ENCODE measurements around the gene HSPB2.
A peak's percentile ranks its signal among the peaks of the same experiment; 100 is the strongest.

The HSPB2 gene

GRCh38 chr11:111938687-111939160, 26.2 kb downstream of the HSPB2 start:
- DNase-seq (ENCODE audit: low spot score) = peak; percentile 30

GRCh38 chr11:111939836-111940604, 27.5 kb downstream of the HSPB2 start:
- DNase-seq (ENCODE audit: low spot score) = no peak

DNA sequence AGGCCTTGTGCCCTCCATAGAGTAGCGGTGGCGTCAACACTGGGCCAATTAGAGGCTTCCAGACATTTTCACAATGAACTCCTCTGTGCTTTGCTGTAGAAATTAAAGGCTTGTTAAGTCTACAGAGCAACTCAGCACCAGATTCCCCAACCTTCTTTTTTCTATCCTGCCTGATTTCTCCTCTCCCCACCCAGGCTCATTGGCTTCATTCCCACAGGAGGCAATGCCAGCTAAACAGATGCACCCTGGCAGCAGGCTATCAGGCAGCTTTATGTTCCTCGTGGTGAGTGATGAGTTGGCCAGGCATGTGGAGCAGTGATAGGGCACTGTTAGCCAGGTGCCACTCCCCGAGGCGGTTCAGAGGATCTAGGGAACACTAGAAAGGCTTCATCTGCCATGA, 29.4 kb downstream of the HSPB2 start:
- no peak for DNase-seq (ENCODE audit: low spot score)

DNA sequence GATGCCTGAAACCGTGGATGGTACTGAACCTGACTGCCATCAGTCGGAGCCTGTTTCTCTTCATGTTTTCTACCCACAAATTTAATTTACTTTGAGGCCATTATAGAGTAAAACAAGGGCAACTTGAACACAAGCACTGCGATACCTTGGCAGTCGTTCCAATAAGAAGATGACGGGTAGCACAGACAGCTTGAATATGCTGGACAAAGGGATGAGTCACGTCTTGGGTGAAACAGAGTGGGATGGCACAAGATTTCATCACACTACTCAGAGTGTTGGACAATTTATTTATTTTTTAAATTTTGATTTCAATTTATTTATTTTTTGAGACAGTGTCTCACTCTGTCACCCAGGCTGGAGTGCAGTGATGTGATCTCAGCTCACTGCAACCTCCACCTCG, 30.3 kb downstream of the HSPB2 start:
- DNase-seq (ENCODE audit: low spot score) = no peak

DNA sequence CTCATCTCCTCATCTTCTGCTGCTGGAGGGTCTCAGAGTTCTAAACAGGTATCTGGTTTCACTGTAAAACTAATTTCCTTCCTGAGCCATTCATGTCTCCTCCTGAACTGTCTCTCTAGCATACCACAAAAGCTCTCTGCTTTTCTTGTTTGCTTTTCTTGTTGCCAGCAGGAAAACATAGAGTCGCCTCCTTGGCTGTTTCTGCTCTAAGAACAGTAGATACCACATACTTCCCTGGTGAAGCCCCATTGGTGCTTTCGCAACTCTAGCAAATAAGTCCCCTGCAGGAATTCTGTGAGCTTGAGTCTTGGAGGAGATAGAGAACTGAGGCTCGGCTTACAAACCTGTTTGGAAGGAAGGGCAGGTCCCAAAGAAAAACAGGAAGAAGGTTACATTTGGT, 31.6 kb downstream of the HSPB2 start:
- no peak for DNase-seq (ENCODE audit: low spot score)

- DNase-seq (ENCODE audit: low spot score) = no peak
These were observed 32.1 kb downstream of the HSPB2 start for GRCh38 chr11:111944651-111945051.

DNA sequence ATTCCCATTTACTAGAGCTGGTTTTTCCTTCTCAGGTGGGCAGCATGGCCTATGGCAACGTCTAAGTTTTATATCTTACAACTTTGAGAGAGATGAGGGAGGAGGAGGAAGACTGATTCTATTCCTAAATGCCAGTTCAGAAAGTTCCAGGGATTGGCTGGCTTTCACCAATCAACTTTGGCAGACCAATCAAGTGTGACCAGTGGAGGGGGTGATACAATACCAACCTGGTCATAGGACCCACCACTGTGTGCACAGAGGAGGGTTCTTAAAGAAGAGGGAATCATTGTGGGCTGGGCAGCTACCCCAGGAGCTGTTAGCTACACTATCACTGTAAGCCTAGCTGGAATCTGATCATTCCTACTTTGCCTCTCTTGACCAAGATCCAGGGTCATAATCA, 32.7 kb downstream of the HSPB2 start:
- DNase-seq (ENCODE audit: low spot score) = no peak

- no peak for DNase-seq (ENCODE audit: low spot score)
These were observed 34.0 kb downstream of the HSPB2 start for GRCh38 chr11:111946499-111946898.

DNA sequence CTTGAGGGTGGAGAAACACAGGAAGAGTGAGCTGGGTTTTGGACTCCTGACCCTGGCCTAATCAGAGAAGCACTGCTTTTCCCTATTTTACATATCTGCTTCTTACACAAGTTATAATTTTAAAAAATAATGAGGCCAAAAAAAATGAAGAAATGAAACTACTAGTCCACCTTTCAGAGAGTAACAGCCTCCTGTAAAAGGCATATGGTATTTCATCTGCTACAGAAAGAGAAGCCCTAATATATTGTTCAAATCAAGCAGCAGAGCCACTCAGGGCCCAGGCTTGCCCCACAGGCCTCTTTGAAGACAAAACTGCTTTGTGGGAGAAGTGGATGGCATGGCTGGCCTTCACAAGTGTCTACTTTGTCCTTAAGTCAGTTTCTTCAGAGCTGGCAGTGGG, 34.6 kb downstream of the HSPB2 start:
- no peak for DNase-seq (ENCODE audit: low spot score)

GRCh38 chr11:111949519-111950426, 37.2 kb downstream of the HSPB2 start:
- no peak for DNase-seq (ENCODE audit: low spot score)

DNA sequence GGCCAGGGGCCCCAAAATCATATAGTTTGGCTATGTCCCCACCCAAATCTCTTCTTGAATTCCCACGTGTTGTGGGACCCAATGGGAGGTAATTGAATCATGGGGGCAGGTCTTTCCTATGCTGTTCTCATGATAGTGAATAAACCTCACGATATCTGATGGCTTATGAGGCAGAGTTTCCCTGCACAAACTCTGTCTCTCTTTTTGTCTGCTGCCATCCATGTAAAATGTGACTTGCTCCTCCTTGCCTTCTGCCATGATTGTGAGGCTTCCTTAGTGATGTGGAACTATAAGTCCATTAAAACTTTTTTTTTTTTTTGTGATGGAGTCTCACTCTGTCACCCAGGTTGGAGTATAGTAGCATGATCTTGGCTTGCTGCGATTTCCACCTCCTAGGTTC, 39.0 kb downstream of the HSPB2 start:
- DNase-seq (ENCODE audit: low spot score) = no peak

DNA sequence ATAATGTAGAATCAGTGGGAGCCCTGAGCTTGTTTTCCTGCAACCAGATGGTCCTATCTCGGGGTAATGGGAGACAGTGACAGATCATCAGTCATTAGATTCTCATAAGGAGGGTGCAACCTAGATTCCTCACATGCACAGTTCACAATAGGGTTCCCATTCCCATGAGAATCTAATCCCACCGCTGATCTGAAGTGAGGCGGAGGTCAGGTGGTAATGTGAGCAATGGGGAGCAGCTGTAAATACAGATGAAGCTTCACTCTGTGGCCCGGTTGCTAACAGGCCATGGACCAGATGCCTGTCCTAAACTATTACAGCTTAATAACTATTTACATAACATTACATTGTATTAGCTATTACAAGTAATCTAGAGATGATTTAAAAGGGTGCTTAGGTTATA, 41.6 kb downstream of the HSPB2 start:
- no peak for DNase-seq (ENCODE audit: low spot score)

DNA sequence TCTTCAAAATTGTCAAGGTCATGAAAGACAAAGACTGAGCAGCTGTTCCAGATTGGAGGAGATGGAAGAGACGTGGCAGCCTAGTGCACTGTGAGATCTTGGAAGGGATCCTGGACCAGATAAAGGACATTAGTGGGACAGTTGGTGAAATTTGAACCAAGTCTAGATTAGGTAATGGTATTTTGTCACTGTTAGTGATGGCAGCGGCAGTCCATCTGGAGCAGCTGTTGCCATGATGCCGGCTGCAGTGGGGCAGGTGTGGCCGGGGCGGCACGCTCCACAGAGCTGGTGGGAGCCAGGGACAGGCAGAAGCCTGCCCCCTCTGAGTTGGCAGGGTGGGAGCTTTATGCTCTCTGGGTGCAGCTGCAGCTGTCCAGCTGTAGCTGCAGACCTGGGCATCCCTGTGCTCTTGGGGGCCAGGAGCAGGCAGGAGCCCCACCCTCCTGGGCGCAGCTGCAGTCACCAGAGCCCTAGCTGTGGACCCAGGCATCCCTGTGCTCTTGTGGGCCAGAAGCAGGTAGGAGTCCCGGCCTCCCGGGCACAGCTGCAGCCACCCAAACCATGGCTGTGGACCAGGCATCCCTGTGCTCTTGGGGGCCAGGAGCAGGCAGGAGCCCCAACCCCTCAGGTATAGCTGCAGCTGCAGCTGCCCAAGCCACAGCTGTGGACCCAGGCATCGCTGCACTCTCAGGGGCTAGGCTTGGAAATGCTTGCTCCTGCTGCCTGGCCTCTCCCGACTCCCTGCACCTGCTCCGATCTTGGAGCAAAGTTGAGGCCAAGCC, 45.3 kb downstream of the HSPB2 start:
- no peak for DNase-seq (ENCODE audit: low spot score)

GRCh38 chr11:111960916-111961315, 48.4 kb downstream of the HSPB2 start:
- no peak for DNase-seq (ENCODE audit: low spot score)

- DNase-seq (ENCODE audit: low spot score) = no peak
These were observed 49.1 kb downstream of the HSPB2 start for GRCh38 chr11:111961389-111962300.

Data from NAMALWA (cell line).